RWPE1 (cell line): ENCODE data around the gene BRAF.
"Not testable (repeated sequence)": the region's sequence is repeated elsewhere in the genome, so short reads cannot be mapped to it uniquely, and the experiment has no call there.

Source experiments
- CTCF ChIA-PET: fragments of 350-600 bp; sonication (Branson Sonifier 250); formaldehyde crosslinking; extraction: SDS; loops from one replicate; lab custom pipeline; 2021; lab: Yijun Ruan, JAX
- POLR2A ChIA-PET: fragments of 400-600 bp; formaldehyde crosslinking; extraction: SDS; loops from one replicate; lab custom pipeline; 2020; ENCODE audit warnings: antibody characterized with exemption; ENCODE audit not compliant: low non-redundant PET; lab: Yijun Ruan, JAX
- DNase-seq: peaks from one replicate; pipeline ENCODE4 v3.0.0; 2012; ENCODE audit warnings: low spot score
- H3K27ac ChIP-seq: fragments of 450-650 bp; 2 replicates; pipeline ENCODE4 v1.5.1; 2017
- CTCF ChIP-seq: fragments of 450-650 bp; conservative IDR thresholded peaks from 2 replicates; pipeline ENCODE4 v1.5.1; 2017; ENCODE audit warnings: low read depth, mild to moderate bottlenecking

BRAF gene

GRCh38 chr7:140918236-140918635 is 6.5 kb downstream of the BRAF start:
- no peak for TF ChIP-seq CTCF
- ChIA-PET CTCF (no interaction called here), POLR2A (no interaction called here)
- DNase-seq: no peak
- H3K27ac ChIP-seq: no peak overlapping the region

GRCh38 chr7:140917258-140917657 is 7.5 kb downstream of the BRAF start:
- no peak overlapping the region for H3K27ac ChIP-seq
- DNase-seq: no peak
- ChIA-PET CTCF (no interaction called here), POLR2A (no interaction called here)
- no peak for TF ChIP-seq CTCF

GRCh38 chr7:140915935-140916555 is 8.7 kb downstream of the BRAF start:
- no peak for TF ChIP-seq CTCF
- POLR2A ChIA-PET: no interaction called here
- H3K27ac ChIP-seq: no peak overlapping the region
- CTCF ChIA-PET: no interaction called here
- DNase-seq: no peak

- DNase-seq: no peak
- CTCF ChIA-PET: no interaction called here
- TF ChIP-seq CTCF: no peak
- POLR2A ChIA-PET: no interaction called here
- no peak overlapping the region for H3K27ac ChIP-seq
These were observed 10.6 kb downstream of the BRAF start for GRCh38 chr7:140914083-140914482.

GRCh38 chr7:140913596-140913928 is 11.2 kb downstream of the BRAF start:
- DNase-seq, POLR2A ChIA-PET, CTCF ChIA-PET, H3K27ac ChIP-seq: not testable (repeated sequence)

GRCh38 chr7:140911746-140912145 is 13.0 kb downstream of the BRAF start:
- ChIA-PET CTCF (no interaction called here), POLR2A (no interaction called here)

More at GRCh38 chr7:140911746-140912145, 13.0 kb downstream of the BRAF start:
- TF ChIP-seq CTCF: no peak
- no peak overlapping the region; the same call in 1 of the 2 replicates for H3K27ac ChIP-seq
- DNase-seq: no peak
